HG03175 (cell line): ENCODE data around the gene SCGB2B2.
"Not testable (repeated sequence)": the region's sequence is repeated elsewhere in the genome, so short reads cannot be mapped to it uniquely, and the experiment has no call there.

ENCODE experiments used
- ATAC-seq: cut with Tn5 transposase; IDR thresholded peaks from one replicate; pipeline ENCODE4 v1.9.1; 2021; ENCODE audit warnings: mild to moderate bottlenecking, moderate library complexity; ENCODE audit not compliant: unreplicated experiment

The SCGB2B2 gene

DNA sequence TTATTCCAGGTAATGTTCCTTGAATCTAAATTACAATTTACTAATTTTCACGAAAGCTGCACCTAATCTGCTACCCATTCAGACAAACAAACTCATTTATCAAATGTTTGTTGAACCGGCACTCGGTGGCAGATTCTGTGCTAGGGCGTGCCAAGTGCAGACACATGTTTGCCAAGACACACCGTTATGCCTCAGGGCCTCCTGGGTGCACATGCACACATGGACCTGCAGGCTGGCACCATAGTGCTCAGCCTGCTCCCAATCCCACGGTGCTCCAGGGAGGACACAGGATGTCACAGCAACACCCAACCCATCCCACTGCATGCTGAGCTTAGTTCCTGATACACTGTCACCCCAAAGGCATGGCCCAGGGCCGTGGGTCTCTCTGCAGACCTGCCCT lies 7.7 kb downstream of the SCGB2B2 start:
- ATAC-seq, result no peak

DNA sequence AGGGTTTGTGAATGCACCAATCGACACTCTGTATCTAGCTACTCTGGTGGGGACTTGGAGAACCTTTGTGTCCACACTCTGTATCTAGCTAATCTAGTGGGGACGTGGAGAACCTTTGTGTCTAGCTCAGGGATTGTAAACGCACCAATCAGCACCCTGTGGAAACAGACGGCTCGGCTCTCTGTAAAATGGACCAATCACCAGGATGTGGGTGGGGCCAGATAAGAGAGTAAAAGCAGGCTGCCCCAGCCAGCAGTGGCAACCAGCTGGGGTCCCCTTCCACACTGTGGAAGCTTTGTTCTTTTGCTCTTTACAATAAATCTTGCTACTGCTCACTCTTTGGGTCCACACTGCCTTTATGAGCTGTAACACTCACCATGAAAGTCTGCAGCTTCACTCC lies 8.3 kb downstream of the SCGB2B2 start:
- not testable (repeated sequence) for ATAC-seq

DNA sequence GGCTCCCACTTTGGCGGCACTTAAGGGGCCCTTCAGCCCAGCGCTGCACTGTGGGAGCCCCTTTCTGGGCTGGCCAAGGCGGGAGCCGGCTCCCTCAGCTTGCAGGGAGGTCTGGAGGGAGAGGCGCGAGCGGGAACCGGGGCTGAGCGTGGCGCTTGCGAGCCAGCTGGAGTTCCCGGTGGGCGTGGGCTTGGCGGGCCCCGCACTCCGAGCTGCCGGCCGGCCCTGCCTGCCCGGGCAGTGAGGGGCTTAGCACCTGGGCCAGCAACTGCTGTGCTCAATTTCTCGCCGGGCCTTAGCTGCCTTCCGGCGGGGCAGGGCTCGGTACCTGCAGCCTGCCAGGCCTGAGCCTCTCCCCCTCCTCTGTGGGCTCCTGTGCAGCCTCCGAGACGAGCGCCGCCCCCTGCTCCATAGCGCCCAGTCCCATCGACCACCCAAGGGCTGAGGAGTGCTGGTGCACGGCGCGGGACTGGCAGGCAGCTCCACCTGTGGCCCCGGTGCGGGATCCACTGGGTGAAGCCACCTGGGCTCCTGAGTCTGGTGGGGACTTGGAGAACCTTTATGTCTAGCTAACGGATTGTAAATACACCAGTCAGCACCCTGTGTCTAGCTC lies 8.8 kb downstream of the SCGB2B2 start:
- ATAC-seq, result not testable (repeated sequence)

DNA sequence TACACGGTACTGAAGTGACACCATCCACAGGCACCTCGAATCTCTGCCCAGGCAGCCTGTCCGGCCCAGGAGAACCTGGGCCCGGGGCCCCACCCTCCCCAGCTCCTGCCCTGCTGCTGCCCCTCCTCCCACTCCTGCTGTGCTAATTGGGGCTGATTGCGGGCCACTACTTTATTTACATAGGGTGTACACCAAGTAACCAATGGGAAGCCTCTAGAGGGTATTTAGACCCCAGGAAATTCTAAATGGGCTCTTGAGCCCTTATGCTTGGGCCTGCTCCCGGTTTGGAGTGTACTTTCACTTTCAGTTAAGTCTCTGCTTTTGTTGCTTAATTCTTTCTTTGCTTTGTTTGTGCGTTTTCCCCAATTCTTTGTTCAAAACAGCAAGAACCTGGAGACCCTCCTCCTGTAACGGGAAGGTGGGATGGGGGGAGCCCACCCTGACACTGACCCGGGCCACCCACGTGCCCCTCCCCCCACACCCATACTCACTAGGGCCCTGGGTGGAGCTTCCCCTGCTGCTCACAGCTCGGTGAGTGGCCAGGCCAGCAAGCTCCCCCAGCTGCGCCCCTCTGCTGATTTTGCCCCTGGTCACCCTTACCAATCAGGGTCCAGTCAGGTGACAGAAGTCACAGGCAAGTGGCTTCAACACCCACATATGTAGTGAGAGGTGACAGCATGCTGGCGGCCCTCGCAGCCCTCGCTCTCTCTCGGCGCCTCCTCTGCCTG lies 9.4 kb downstream of the SCGB2B2 start:
- no peak for ATAC-seq

DNA sequence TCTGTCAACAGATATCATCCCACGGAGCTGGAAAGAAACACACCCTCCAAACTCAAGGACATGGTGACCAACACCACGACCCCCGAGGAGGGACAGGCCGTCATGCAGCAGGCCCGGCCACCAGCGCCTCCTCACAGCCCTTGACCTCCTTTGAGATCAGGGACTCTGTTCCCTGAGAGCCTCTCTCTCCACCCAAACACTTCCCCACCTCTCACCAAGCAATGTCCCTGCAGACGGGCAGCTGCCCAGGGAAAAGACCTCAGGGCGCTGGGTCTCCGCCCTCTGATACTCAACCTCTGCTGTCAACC lies 10.0 kb downstream of the SCGB2B2 start:
- no peak for ATAC-seq

DNA sequence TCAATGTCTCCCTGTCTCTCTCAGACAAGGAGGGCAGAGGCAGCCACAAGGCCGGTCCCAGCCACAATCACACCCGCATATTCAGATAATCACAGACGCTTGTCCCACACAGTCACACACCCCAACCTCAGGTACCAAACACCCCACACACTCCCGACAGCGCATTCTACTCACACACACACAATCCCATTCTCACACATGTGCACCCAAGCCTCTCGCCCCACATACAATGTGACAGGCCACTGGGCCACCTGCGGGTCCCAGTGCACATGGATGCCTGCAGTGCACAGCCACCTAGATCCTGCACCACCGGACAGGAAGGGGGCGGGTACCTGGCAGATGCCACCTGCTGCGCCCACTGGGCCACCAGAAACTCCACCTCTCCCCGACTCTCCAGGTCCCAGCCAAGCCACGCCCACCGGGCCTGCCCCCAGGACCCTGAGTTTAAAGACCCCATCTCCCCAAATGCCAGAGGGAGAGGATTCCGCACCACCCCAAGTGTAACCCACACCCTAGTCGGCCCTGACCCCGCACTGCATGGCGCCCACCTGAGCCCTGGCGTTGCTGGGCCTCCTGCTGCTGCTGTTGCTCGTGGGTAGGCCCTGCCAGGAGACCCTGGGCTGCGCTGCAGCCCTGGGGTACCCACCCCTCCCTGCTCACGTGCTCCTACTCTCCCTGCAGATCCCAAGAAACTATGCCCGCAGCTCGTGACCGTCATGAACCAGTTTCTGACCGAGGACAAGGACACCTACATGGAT lies 10.6 kb downstream of the SCGB2B2 start:
- no peak for ATAC-seq

DNA sequence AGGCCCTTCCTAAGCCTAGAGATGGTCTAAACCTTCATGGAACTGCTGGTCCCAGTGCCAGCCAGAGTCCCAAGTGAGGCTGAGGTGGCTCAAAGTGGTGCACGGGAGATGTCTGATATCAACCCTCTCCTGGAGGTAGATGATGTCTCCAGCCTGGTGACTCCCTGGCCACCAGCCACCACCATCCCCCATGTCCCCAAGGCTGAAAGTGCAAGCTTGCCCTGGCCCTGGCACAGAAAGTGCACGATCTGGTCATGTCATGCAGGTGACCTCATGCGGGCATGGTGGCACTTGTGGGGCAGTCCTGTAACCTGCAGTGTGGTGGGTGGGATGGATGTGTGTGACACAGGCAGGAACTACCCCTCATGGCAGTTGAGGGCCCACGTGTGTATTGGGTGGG lies 11.7 kb downstream of the SCGB2B2 start:
- not testable (repeated sequence) for ATAC-seq

DNA sequence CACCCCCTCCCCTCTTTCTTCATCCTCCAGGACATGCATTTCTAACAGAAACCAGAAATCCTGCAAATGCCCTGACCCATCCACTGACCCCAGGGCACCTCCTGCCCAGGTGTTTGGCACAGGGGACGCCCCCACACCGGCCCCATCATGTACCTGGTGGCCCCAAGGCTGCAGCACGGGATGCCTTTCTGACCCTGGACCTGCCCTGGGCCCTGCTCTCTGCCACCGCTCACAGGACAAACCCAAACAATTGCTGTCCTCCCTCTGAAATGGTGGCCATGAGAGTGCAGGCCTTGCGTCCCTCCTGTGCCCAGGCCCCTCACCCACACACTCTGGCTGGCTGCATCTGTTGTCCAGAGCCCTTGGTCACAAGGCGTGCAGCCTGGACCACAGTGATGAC lies 12.1 kb downstream of the SCGB2B2 start:
- no peak for ATAC-seq

DNA sequence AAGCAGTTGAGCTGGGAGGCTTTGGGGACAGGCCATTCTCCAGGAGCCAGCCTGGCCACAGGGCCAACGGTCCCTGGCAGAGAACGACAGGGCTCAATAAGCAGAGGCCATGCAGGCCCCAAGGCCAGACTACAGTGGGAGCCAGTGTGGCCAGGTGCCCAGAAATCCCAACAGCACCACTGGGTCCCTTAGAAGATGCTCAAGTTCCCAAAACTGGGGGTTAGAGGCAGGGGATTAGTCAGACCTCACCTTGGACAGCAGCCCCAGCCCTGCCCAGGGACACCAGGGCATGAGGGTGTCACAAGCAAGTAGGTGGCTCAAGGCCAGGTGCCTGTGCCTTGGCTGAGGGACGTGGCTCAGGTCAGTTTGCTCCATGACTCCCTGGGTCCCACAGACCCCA lies 12.8 kb downstream of the SCGB2B2 start:
- ATAC-seq, result no peak

DNA sequence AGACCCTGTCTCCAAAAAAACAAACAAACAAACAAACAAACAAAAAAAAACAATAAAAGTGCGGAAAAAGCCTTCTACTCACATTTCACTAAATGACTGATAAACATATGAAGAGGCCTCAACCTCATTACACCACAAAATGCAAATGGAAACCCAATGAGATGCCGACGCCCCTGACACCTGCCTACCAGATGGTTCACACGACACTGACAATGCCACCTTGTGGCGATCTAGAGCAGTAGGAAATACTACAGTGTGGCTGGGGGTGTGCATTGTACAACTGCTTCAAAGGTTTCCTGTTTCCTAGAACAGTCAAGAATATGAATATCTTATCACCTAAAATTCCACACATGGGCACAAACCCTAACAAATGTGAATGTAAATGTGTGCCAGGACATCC lies 14.0 kb downstream of the SCGB2B2 start:
- ATAC-seq, result no peak

DNA sequence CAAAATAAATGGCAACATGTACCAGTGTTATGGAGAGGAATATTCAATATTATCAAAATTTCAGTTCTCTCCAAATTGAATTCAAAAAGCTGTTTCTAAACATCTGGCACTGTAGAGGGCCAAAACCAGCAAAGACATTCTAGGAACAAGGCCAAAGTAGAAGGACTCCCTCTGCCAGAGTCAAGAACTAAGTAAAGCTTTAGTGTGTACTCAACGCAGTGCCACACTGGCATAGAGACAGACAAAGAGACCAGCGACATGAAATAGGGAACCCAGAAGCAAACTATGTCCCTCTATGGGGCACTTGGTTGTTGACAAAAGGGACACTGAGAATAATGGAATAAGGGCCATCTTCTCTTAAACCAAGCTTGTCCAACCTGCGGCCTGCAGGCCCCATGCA lies 15.6 kb downstream of the SCGB2B2 start:
- no peak for ATAC-seq

DNA sequence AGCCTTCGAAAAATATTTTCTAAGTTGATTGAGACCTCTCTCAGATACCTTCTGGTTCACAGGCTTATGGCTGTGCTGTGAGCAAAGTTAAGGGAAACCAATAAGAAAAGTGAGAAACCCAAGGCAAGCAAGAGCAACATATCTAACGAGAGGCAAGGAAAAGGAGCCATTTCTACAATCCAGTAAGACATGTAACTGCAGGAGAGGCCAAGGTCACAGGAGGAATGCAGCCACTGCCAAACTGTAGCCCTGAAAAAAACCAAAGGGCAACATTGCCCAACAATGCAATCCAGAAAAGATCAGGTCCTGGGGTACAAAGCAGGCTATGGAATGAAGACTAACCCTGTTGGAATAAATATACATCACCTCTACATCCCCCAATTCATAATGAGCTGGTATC lies 21.3 kb downstream of the SCGB2B2 start:
- ATAC-seq, result no peak

DNA sequence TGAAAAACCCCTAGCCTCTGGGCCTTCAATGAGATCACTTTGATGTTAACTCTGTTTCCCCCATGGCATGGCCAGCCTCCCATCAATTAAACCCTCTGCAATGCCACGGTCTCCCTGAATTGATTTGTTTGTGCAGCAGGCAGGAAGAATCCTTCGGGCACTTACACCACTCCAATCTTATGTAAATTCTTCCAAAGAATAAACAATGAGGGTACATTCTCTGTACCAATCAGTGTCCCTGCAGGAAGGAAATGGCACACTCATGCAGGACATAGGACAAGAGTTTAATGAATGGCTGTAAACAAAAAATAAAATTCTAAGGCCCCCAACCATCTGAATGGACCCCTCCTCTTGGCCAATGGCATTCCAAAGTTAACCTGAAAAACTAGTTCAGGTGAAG lies 22.2 kb downstream of the SCGB2B2 start:
- ATAC-seq, result no peak

DNA sequence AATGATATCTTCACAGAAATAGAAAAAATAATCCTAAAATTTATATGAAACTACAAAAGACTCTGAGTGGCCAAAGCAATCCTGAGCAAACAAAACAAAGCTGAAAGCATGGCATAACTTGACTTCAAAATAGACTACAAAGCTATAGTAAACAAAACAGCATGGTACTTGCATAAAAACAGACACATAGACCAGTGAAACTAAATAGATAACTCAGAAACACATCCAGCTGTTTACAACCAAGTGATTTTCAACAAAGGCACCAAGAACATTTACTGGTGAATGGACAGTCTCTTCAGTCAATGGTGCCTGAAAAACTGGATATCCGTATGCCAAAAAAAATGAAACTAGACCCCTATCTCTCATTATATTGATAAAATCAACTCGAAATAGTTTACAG lies 25.2 kb downstream of the SCGB2B2 start:
- ATAC-seq, result no peak

DNA sequence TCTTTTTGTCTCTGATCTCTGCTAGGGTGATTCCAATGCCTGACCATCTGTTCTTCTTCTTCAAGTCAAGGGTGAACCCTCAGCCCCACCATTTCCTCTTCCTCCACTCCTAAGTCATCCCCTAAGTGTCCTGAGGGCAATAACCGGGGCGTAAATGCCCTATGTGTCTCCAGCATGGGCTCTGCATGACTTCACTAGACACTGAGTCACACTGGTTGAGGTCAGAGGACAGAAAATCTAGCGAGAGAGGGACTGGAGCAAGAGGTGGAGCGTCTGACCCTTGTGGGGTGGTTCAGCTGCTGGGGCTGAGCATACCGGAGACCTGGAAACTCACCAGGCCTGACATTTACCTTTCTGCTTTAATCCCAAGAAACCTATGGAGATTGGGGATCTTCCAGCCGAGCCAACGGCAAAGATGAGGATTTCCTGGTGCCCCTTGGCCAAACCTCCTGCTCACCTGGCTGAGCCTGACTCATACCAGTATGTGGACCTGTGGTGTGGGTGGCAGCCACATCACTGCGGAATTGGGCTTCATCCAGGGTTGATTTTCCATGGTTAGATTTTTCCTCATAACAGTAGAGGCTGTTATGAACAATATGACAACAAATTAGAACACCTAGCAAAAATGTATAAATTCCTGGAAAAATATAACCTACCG lies 26.9 kb downstream of the SCGB2B2 start:
- ATAC-seq, result no peak

DNA sequence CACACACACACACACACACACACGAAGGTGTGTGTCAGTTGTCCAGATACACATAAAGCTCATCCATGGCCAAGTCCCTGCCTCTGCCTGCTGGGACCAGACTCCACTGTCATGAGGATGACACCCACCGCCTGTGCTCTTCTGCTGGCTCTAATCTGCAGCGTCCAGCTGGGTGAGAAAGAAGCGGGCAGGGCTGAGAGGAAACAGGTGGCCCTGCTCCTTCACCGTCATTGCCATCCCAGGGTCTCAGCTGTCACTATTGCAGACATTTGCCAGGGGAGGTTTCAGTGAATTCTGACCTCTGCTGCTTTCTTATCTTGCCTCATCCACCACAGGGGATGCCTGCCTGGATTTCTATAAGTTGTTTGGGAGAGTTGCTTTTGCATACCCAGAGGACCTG lies 31.4 kb downstream of the SCGB2B2 start:
- ATAC-seq, result no peak

DNA sequence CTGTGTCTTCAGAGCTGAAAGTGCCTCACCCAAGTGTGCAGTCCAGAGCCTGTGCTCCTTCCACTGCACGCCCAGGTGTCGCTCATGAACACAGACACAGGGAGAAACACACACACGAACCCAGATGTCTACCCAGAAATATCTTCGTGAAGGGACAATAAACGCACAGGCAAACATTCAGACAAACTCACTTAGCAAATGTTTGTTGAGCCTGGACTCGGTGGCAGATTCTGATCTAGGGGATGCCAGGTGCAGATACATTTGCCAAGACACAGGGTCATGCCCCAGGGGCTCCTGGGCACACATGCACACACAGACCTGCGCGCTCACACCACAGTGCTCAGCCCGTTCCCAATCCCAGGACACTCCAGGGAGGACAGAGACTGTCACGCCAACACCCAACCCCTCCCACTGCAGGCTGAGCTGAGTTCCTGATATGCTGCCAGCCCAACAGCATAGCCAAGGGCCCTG lies 31.9 kb downstream of the SCGB2B2 start:
- no peak for ATAC-seq

DNA sequence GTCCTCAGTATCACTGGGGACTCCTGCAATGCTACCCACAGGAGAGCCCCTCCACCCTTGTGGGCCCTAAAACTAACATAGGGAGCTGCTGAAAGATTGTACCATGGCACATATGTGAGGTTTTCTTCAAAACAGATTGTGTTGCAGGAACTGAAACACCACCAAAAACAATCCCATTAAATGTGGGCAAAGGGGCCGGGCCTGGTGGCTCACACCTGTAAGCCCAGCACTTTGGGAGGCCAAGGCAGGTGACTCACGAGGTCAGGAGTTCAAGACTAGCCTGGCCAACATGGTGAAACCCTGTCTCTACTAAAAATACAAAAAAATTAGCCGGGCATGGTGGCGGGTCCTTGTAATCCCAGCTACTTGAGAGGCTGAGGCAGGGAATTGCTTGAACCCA lies 34.7 kb downstream of the SCGB2B2 start:
- no peak for ATAC-seq

DNA sequence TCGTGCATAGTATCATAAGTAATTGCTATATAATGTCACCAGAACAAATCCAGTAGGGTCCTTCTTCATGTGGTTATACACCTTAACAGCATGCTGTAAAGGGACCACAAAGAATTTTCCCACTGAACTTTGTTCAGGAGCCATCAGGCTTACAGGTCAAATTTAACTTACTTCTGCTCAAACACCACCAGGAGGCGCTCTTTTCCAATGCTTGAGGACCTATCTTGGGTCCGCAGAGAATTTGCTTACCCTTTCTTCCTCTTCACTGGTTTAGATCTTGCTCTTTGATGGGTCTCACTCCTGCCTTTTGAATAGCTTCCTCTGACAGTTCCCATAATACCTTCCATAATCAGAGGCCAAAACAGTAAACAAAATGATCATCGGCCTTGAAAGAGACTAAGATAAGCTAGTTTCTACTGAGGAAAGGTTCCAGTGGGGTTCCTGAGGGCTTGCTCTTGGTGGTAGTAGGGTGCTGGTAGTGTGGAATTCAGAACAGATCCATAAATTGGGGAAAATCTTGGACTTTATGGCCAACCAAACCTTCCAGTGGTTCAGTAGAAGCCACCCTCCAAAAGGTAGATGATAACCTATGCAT lies 37.4 kb downstream of the SCGB2B2 start:
- no peak for ATAC-seq

DNA sequence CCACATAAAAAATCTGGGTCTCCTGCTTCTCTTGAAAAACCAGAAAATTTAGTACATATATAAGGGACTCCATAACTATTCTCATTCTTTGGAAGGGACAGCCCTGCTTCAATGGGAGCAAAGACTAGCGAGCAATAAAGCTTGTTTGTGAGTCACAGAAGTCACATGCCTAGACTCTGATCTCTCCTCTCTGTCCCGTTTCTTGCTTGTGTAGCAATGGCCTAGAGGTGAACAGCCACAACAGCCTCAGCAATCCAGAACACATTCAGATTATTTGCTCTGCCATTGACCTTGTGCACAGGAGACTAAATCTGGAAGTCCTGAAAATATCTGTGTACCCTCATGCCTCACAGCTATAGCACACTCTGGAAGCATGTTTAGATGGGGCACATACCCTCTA lies 43.2 kb downstream of the SCGB2B2 start:
- no peak for ATAC-seq
